HG03520 (cell line): ENCODE measurements around the gene SLC22A12.

Experiments
- ATAC-seq: cut with Tn5 transposase; IDR thresholded peaks from one replicate; pipeline ENCODE4 v1.9.1; 2021; ENCODE audit warnings: mild to moderate bottlenecking, moderate library complexity; ENCODE audit not compliant: unreplicated experiment

The SLC22A12 gene

DNA sequence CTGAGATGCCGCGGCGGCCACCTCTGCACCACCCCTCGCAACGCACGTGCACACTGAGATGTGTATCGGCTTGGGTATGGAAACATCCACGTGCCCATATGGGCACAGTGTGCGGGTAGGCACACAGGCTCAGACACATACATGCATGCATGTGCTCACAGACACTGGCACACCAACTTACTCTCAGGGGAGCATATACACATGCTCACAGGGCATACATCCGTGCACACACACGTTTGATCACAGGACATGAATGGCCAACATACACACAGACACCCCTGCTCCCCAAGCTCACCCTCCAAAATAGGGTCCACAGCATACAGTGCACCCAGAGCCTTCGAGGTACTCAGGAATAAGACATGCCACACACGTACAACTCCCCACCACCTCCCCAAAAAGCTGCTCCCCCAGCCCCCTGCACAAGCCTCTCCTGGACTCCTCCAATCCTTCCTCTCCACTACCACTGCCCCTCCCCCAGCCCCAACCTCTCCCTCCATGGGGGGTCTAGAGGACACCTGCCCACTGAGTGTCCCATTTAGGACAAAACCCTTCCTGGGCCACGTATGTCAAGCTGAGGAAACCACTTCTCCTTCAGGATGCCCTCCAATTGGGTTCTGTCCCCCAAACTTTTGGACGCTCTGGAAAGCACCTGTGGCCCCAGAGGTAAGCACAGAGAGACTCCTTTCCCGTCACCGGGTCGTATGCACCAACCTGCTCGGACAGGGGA, 53.1 kb downstream of the SLC22A12 start:
- no peak for ATAC-seq

DNA sequence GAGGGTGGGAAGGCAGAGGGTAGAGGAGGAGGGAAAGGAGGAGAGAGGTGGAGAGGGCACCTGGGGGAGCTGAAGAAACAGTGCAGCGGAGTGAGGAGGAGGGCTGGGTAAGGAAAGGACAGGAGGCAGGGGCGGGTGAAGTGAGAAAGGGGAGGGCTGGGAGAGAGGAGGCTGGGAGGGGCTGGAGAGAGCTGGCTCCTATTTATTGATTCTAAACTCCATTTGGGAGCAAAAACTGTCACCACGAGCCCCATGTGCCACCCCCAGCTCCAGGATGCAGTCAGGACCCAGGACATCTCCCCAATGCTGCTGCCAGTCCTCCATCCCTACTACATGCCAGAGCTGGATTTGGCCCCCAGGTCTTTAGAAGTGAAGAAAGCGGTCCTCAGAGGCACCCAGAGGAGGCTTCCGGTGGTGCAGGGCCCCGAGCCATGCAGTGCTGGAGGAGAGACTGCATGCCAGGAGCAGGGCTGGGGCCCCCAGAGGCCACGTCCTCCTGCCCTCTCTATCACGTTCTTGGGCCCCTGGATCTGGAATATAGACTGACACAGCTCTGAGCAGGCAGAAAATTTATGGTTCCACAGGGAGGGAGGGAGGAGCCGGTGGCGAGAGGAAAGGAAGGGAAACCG, 53.7 kb downstream of the SLC22A12 start:
- ATAC-seq: no peak

GRCh38 chr11:64647019-64647779, 56.2 kb downstream of the SLC22A12 start:
- no peak for ATAC-seq

DNA sequence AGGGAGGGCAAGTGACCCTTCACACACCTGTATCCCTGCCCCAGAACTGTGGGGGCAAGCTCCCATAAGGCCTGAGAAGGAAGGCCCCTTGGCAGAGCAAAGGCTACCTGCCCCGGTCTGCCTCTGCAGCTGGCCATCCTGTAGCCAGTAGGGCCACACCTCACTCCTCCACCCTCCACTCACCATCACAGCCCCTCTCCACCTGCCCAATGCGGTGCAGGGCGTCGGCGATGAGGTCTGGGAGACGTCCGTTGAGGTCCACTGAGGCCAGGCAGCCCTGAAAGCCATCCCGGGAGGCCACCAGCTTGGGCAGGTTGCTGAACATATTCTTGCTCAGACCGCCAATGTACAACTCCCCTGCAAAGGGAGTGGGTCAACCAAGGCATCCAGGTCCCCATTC, 57.5 kb downstream of the SLC22A12 start:
- no peak for ATAC-seq

GRCh38 chr11:64649291-64649697, 58.3 kb downstream of the SLC22A12 start:
- ATAC-seq: no peak

DNA sequence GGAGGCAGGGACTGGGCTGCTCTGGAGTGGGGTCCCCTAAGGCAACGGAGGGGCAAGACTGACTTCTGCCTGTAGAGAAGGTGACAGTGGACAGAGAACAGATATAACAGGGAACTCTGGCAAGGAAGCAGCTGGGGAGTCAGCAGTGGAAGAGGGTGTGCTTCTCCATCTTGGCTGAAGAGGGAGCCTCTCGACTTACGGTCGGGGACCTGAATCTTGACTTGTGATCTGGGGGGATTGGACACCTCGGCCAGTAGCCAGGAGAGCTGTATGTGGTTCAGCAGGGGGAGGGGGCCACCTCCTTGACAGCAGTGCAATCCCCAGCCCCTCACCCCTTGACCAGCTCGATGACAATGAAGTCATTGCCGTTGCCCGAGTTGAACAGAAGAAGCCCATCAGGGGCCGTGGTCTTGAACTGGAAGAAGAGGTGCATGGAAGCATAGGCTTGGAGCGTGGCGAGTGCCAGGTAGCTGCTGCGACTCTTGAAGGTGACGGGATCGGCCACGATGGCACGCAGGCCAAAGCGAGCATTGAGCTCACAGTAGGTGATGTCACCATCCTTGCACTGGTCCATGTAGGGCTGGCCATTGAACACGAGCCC, 60.0 kb downstream of the SLC22A12 start:
- ATAC-seq: no peak
